ENCODE measurements around the gene PRR16.
A peak's percentile ranks its signal among the peaks of the same experiment; 100 is the strongest.

The PRR16 gene

DNA sequence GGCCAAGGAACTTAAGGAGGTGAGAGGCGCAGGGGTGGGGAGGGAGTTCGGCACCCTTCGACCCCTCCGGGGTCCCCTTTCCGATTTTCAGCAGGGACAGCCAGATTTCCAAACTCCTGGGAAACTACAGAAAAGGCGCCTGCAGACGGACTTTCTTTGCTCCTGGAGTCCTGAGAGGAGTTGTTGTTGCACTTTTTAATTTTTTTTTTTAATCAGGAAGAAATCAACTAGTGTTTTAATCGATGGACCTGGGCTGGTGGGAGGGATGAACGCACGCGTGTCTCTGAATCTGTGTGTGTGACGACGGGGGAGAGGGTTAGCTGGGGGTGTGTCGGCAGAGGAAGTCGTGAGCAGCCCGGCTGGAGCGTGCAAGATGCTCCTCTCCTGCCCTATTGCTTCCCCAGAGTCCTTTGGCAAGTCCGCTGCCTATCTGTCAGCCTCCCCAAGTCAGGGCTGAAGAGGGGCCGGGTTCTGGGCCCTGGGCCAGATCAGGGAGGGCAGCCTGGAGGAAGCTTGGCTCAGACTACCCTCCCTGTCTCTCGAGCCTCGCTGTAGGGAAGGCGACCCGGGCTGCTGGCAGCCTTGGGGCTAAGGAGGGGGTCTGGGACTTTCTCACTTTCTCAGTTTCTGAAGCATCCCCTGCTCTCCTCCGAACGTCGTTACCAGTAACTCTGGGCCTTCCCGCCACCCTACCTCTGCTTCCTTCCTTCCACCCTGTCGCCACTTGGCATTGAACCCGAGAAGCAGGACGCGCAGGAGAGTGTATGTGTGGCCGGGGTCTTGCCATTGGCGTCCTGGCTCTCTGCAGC lies 731 bp downstream of the PRR16 start:
- DNase-seq = peak in 1 of 5 experiments; percentile 9

DNA sequence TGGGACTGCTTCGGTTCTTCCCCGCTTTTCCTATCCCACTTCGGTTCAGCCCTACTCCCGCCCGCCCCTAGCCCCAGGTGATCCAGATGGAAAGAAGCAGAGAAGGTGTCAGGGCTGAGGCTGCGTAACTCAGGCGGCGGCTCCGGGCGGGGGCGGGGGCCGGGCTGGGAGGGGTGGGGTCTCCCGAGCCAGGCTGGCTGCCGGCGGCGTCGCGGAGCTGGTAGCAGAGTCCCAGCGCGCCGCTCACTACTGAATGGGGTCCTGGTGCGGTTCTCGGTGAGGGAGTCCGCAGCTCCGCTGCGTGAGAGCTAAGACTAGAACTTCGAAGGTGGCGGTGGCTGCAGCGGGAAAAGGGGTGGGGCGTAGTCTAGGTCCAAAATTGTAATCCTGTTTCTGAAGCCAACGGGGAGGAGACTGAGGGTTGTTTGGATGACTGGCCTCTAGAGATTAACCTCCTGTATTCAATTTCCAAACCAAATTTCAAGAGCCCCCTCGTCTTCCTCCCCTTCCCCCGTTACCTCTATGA lies 1.4 kb downstream of the PRR16 start:
- DNase-seq = no peak

DNA sequence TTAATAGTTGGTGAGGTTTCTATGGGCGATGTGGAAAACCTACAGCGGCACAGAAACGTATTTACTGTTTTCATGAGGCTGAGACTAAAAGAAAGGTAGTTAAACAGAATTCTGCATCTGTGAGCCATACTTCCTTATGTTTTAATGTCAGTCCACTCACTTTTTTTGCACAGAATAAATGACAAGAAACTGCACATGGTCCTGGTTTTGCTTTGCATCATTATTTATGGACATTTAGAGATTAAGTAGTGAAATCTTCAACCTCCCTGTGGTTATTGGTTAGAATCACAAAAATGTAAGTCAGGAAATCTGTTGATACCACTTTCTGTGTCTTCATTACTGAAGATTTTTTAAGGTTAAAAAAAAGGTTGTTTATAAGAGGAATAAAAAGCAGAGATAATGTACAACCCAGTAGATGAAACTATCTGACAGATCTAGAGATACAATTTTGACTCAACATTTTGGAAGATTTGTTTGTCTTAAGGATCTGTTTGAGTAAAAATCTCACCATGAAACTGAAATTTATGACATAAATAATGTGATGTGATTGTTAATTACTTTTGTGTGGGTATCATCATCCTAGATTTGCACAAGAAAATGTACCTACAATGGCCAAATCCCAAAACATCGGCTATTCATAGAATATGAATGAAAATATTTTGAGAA lies 2.4 kb downstream of the PRR16 start:
- DNase-seq = peak in 1 of 5 experiments; percentile 6

DNA sequence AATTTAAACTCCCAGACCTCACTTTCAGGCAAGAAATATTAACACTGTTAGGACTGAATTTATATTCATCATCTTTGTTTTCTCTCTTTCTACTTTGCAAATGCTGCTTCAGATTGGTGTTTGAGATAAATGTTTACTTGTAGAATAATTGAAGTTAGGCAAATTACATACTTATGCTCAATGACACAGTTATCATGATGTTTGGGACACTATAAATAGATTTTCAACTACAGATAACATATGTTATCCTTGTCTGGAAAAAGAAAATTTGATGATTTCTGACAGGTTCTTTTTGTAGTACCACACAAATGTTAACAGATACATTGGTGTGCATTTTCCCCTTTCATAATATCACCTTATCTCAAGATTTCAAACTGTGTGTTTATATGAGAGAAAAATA lies 7.9 kb downstream of the PRR16 start:
- no peak for DNase-seq

DNA sequence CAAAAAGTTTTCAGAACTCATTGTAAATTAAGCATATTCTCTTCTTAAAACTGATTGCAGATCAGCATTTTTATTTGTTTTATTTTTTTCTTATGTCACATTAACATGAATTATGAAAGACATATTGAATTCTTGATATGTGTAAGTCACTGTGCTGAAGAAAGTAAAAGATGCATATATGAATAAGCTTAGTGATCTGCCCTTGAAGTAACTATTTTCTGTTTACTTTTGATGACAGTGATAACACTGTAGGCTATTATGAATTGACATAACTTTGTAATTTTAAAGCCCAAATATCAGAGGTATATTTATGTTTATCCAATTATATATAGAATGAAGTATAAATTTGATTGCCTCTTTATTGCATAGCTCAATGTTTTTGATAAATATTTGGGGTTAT lies 8.8 kb downstream of the PRR16 start:
- no peak for DNase-seq

DNA sequence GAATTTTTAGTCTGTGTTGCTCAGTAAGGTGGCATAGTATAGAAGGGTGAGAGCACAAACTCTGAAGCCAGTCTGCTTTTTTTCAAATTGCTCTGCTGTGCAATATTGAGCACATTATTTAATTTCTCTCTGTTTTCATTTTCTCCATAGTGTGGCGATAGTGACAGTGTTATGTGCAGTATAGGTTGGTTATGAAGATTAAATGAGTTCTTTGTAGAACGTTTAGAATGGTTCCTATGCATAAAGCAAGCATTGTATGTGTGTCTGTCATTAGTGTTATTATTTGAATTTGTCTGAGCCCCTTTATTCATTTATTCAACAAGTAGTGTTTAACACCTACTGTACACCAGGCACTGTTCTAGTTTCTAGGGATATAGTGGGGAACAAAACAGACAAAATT lies 9.2 kb downstream of the PRR16 start:
- no peak for DNase-seq

DNA sequence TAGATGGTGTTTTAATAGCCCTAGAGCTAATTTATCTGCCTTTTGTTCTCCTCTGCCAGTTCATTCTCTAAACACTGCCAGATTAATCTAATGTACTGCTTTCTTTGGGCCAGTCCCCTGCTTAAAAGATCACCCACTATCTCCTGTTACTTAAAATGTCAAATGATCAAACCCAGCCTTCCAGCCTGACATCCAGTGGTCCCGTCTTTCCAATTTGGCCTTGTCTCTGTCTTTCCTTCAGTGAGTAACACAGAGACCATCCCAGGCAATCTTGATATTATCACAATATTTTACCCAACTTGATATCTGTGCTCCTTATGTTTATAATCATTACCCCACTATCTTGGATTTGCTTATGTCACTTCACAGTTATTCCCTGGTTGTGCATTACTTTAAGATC lies 12.0 kb downstream of the PRR16 start:
- DNase-seq = no peak

DNA sequence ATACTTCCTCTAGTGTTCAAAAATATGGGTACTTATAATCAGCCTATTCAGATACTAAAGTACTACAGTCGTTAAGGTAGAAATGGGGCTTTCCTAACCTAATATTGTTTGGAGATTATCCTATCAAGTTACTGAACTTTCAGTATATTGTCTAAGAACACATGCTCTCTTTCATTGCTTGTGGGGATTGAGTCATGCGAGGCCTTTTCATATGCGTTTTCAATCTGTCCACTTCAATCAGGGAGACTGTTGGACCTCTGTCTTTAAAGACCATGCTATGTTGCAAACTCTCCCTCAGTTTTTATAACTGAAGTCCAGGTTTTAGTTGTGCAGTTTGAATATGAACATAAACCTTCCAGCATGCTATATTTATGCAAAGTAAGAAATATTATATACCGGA lies 15.0 kb downstream of the PRR16 start:
- no peak for DNase-seq

DNA sequence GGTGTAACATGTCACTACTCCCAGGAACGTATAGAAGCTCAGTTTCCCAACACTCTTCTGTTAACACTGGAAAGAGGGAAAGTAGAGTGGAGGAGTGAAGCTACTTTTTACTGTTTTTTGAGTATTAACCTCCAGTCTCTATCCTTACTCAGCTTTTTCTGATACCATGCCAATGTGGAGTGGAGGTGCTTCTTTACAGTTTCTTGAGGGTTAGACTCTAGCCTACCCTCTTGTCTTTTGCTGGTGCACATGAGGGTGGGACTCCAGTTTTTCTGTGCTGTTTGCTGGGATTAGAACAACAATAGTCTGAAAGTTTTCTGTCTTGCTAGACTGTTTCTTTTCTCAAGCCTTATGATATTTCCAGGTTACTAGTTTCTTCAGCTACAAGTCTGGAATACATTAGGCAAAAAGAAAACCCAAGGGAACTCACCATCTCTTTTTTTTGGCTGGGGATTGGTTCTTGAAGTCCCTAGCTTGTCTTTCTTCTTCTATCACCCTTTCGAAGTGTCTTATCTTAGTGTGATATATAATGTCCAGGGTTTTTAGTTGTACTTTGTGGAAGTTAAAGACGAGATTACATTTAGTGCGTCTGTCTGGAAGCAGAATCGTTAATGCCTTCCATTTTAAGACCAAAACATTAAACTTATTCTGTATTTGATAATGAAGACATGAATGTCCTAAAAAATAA lies 35.9 kb downstream of the PRR16 start:
- no peak for DNase-seq

DNA sequence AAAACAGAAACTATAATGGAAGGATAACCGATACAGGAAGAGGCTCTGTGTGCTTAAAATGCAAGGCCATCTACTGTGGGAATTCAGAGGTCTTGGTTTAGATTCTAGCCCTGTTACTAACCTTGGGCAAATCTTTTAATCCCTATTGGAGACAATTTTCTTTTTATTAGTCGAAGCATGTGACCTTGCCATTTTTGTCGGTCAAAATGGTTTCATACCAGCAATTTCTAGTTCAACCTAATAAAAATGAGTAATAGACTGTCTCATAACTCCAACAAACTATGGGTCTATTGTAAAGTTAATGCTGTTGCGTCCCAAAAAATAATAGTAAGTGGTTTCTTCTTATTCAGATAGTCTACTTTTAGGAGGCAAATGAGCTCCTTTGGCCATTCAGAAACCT lies 38.4 kb downstream of the PRR16 start:
- DNase-seq = no peak

DNA sequence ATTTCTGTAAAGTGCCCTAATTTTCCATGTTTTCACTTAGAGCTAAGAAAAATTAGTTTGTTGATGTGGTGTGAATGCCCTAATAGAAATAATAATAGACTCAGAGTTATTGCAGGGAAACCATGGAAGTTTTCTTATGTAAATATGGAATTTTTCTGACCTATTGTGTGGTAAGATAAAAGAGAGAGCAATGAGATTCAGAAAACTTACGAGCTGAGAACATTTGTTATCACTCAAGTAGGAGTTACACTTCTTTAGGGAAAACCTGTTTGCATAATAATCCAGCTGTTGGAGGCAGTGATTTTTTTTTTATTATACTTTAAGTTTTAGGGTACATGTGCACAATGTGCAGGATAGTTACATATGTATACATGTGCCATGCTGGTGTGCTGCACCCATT lies 39.2 kb downstream of the PRR16 start:
- DNase-seq = no peak

DNA sequence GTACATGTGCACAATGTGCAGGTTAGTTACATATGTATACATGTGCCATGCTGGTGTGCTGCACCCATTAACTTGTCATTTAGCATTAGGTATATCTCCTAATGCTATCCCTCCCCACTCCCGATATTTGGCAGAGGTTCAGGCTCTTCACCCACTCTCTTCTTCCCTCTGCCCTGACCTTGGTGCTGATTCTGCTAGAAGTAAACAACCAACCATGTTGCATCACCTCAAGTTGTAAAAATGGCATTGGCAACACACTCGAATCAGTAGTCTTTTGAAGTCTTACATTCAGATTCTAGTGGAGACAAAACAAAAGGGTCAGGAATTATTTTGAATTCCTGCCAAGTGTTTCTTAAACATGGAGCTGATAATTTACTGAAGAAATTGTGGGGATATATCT lies 40.0 kb downstream of the PRR16 start:
- no peak for DNase-seq

DNA sequence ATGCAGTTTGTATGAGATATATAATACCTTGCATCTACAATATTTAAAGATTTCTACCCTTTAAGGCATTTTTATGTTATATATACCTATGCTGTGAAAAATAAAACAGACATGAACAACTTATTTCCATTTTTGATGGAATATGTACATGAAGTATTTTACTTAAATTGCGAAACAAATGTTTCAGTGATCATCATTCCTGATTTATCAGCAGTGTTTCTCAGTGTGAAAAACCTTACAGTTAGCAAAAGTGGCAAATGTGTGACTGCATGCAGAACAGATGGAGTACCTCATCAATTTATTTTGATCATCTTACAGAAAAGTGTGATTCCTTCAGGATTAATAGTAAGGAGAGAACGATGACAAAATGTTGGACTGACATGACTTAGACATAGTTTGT lies 43.1 kb downstream of the PRR16 start:
- no peak for DNase-seq

DNA sequence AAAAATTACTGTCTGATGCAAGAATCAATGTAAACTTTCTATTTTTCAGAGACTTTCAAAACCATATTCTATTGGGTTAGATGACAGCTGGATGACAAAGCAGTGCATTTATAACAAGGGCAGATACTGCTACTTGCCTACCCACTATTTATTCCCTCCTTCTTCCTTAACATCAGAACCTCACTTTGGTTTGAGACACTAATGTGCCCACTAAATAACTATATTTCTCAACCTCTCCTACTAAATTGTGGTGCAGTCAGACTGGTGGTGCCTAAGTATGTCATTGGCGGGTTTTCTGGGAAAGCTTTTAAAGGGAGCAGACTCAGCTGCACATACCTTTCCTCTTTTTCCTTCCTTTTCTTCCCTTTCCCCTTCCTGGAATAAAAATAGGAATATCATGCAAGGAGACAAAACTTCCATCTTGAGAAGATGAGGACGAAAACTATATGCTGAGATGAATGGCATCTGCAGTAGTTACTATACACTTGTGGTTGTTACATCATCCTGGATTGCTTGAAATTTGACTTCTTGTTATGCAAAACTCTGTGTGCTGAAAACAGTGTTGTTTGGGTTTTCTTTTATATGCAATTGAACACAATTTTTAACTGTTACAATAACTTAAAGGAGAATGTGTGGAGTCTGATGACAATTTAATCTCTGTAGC lies 43.8 kb downstream of the PRR16 start:
- no peak for DNase-seq

DNA sequence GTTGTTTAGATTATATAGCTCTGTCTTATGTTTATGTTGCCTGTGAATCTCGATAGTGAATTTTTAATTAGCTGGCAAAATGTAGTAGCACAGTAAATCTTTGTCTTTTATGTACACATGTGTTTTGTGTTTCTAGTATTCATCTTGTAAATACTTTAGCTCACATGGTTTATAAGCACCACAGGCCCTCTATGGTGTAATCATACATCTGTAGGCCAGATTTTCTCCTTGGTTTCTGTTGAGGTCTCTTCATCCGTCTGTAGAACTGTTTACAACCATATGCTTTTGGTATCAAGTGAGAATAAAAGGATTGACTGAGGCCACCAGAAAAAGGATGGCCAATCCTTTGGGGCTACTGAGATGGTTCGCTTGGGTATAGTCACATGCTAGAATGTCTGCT lies 45.0 kb downstream of the PRR16 start:
- DNase-seq = no peak

DNA sequence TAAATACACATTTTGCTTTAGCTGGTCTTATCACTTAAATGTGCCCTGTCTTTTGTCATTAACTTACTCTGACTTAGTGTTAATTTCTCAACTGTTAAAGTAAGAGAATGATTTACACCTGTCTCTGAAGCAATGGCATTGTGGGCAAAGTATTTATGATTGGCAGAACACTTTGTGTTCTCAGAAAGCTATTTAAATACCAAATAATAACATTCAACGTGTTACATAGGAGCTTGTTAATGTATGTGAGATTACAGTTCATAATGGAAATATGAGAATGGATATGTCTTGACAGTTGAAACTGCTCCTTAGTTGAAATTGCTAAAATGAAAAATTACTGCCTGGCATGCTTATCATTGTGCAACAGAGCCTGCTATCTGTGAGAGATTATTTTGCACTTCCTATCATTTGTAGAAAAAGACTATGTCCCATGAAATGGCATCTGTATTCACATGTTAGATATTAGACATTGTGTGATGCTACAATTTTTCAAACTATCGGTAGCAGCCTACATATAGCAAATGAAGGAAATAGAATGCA lies 46.1 kb downstream of the PRR16 start:
- no peak for DNase-seq

DNA sequence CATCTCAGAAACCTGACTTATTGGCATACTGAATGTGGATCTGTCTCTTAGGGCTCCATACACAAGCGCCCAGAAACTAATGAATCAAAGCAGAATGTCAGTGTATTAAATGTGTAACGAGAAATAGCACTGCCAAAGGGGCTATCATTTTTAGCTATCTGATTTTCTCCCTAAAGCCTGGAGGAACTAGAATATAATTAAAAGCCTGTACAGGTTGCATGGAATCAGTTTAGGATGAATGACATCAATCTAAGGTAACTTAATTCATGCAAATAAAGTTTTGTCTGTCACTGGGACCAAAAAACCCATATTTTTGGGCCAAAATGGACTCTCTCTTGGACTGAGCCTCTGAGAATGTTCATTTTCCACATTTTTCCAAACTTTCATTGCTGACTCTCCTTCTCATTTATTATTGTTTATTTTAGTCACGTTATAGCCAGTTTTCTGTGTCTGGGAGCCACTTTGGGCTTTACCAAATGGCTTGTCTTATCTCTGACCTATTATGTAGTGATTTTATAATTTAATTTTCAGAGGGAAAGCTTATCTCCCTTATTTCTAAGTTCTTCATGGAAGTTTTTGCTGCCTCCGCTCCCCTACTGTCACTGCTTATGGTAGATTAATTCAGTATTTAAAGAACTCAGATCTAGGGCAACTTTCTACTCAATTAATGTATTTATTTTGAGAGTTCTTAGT lies 47.0 kb downstream of the PRR16 start:
- no peak for DNase-seq

DNA sequence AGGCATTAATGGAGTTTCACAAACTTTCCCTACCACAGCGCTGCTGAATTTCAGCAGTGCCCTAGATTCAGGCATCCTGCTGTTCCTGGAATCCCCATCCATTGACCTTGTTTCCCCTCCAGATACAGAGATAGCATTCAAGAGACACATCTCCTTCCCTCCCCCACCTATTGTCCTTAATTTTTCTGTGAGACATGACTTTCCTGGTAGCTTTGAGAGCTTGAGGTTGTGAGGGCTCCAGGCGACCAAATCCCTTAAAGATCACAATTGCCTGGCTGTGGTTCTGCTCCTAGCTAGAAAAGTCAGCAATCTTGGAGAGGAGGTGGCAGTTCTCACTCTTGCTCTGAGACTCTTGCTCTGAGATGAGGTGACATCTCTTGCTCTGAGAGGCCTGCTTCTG lies 48.0 kb downstream of the PRR16 start:
- DNase-seq = no peak

DNA sequence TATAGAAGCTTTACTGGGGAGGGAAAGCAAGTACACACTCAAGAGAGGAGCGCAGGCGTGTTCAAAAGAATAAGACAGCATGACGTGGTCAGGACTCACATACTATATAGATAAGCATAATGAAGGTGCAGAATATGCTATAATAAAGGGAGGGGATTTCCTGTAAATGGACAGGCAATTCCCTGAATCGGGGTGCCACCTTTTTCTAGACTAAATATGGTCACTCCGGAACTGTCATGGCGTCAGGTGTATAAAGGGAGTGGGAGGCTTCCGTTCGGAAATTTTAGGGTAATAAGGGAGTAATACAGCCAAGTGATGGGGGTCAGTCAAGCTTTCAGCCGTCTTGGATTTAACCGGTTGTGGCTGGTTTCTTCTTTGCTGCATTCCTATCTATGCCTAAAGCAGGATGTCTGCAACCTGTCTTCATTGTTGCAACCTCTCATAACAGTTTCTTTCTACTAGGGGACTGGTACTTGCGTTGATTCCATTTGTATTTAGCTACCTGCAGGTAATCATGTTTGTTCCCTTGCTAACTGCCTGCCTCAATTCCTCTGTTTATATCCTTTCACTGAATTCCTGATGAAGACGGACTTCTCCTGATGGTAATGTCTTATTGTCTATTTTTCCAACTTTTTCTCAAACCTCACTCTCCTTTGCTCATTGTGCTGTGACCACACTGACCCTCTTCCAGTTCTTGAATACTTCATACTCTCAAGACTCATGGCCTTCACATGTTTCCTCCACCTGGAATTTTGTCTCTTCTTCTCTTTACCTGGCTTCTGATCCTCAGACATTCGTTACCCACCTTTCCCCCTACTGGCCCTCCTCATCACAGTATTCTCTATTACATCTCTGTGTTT lies 48.9 kb downstream of the PRR16 start:
- no peak for DNase-seq

DNA sequence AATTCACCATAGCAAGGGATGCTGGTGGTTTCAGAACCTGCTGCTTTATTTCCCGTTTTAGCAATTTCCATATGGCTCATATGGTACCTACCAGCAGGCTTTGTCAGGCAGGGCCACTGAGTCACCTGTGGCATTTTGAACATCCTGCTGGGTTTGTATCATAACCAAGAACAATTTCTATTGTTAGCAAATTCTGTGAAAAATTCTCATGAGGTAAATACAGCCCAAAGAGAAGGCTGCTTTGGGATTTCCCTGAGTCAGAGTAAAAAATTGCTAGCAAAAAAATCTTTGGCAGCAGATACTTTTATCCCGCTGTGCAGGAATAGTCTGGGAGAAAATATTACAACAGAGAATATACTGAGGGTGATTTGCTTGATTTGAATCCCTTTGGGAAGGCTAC lies 52.7 kb downstream of the PRR16 start:
- DNase-seq = no peak

DNA sequence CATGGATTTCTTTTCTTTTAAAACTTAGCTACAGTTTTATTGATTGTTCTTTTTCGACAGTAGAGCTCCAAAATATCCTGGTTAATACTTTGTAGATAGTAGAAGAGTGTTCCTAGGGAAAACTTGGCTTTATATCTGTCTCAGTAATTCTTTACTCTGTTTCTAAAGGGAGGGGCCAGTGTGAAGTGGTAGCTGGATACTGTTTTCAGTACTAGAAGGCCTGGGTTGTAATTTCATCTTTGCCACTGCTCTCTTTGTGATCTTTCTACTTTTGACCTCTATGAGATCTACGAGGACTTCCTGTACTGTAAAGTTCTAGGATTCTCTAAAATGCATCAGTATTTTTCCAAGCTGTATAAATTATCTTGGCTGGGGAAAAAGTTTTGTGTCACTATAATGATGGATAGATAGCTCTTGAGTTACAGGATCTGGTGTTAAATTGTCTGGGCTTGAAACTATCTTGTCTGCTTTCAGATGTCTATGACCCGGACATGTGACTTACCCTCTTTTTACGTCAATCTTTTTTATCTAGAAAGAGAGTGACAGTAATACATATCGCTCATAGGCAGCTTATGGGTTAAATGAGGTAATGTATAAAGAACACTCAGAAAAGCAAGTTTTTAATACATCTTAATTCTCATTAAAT lies 53.6 kb downstream of the PRR16 start:
- no peak for DNase-seq

Data from T-helper 2 cell (primary cell).